ENCODE results near the gene TNFAIP8L3. TPM values are rescaled to one million over a fixed set of nuclear protein-coding genes. Genes with fewer than 3 reads are reported as not detected.

The TNFAIP8L3 gene
- total and polyA plus RNA-seq, 3 donors from 2014 or later = 5.1 to 17.3 (median 10.2) TPM

GRCh38 chr15:51093488-51093838 is 1.2 kb downstream of the TNFAIP8L3 start:
- WGBS, 2 donors = 14 to 25% methylated on average over 13 to 21 of the region's 21 CpGs
- DNase-seq = no peak
- Histone ChIP-seq H3K27ac (peak overlapping the region; percentile 31 to 75), H3K4me3 (peak overlapping the region; percentile 60 to 69), H3K36me3 (ENCODE audit: low read depth, missing control alignments) (no peaks in the 10 kb centered on the region), H3K4me1 (peaks cover 4% of the 10 kb centered on the region), H3K9me3 (no peaks in the 10 kb centered on the region), H3K27me3 (no peaks in the 10 kb centered on the region)
- intact Hi-C loops (cut with DNase I; ENCODE audit: low total_unique reads) = no loop called here
- TF ChIP-seq CTCF (IDR thresholded peaks at IDR 0.05) (no peak), POLR2A (IDR thresholded peaks at IDR 0.05) (no peak)

- Histone ChIP-seq H3K27ac (peak overlapping the region in 1 of 2 donors; percentile 41), H3K4me3 (no peak overlapping the region)
- DNase-seq = no peak
These were observed 2.1 kb downstream of the TNFAIP8L3 start for GRCh38 chr15:51092480-51093040.

GRCh38 chr15:51090753-51091152 is 4.0 kb downstream of the TNFAIP8L3 start:
- Histone ChIP-seq H3K36me3 (ENCODE audit: low read depth, missing control alignments) (no peaks in the 10 kb centered on the region), H3K4me1 (peaks cover 4% of the 10 kb centered on the region), H3K9me3 (no peaks in the 10 kb centered on the region), H3K27me3 (no peaks in the 10 kb centered on the region), H3K4me3 (no peak overlapping the region), H3K27ac (no peak overlapping the region)
- TF ChIP-seq CTCF (IDR thresholded peaks at IDR 0.05) (no peak), POLR2A (IDR thresholded peaks at IDR 0.05) (no peak)
- DNase-seq = no peak
- intact Hi-C loops (cut with DNase I; ENCODE audit: low total_unique reads) = no loop called here
- 62 to 66% methylated on average over 3 of the region's 3 CpGs for WGBS, 2 donors

More at GRCh38 chr15:51092480-51093040, 2.1 kb downstream of the TNFAIP8L3 start:
- H3K4me1 ChIP-seq = peaks cover 4% of the 10 kb centered on the region
- intact Hi-C loops (cut with DNase I; ENCODE audit: low total_unique reads) = no loop called here
- H3K36me3 ChIP-seq (ENCODE audit: low read depth, missing control alignments) = no peaks in the 10 kb centered on the region
- TF ChIP-seq POLR2A (IDR thresholded peaks at IDR 0.05) = no peak
- TF ChIP-seq CTCF (IDR thresholded peaks at IDR 0.05) = no peak
- 46 to 61% methylated on average over 12 of the region's 12 CpGs for WGBS, 2 donors
- no peaks in the 10 kb centered on the region for H3K9me3 ChIP-seq
- no peaks in the 10 kb centered on the region for H3K27me3 ChIP-seq

GRCh38 chr15:51089699-51090453 is 4.8 kb downstream of the TNFAIP8L3 start:
- WGBS, 2 donors = 80 to 88% methylated on average over 4 of the region's 4 CpGs
- DNase-seq = no peak

More at GRCh38 chr15:51089699-51090453, 4.8 kb downstream of the TNFAIP8L3 start:
- Histone ChIP-seq H3K4me1 (no peaks in the 10 kb centered on the region), H3K36me3 (ENCODE audit: low read depth, missing control alignments) (no peaks in the 10 kb centered on the region), H3K9me3 (no peaks in the 10 kb centered on the region), H3K4me3 (no peak overlapping the region), H3K27ac (no peak overlapping the region), H3K27me3 (no peaks in the 10 kb centered on the region)
- TF ChIP-seq CTCF (IDR thresholded peaks at IDR 0.05) (no peak), POLR2A (IDR thresholded peaks at IDR 0.05) (no peak)
- intact Hi-C loops (cut with DNase I; ENCODE audit: low total_unique reads) = no loop called here
